OCI-LY3 (cell line): ENCODE measurements around the gene GRAMD1A.

Experiments used
- H2AFZ ChIP-seq: fragments of 200-600, 300-600 bp; shearing (Covaris generic); 2 replicates; pipeline ENCODE4 v1.6.0; 2014; ENCODE audit warnings: antibody characterized with exemption, low read depth, low read length
- H3K27ac ChIP-seq: fragments of 200-600, 300-600 bp; sonication (generic); 2 replicates; pipeline ENCODE4 v1.5.1; 2014; ENCODE audit warnings: mild to moderate bottlenecking, low read length, moderate library complexity, mixed read lengths
- H3K27me3 ChIP-seq: fragments of 200-600, 300-600 bp; sonication (generic); 2 replicates; pipeline ENCODE4 v1.6.1; 2014; ENCODE audit warnings: low read depth, low read length, mixed read lengths
- H3K36me3 ChIP-seq: fragments of 200-600, 300-600 bp; sonication (generic); replicated peaks from 2 replicates; pipeline ENCODE3; 2014; ENCODE audit warnings: low read depth, low read length, mixed read lengths
- H3K4me1 ChIP-seq: fragments of 300-600, 200-600 bp; sonication (generic); 2 replicates; pipeline ENCODE4 v1.6.1; 2014; ENCODE audit warnings: low read length, mixed read lengths
- H3K4me2 ChIP-seq: fragments of 200-600, 300-600 bp; sonication (generic); 2 replicates; pipeline ENCODE4 v1.6.1; 2014; ENCODE audit warnings: low read length, mixed read lengths
- H3K4me3 ChIP-seq: fragments of 300-600, 200-600 bp; sonication (generic); 2 replicates; pipeline ENCODE4 v1.5.1; 2014; ENCODE audit warnings: antibody characterized with exemption, mild to moderate bottlenecking, low read length, moderate library complexity
- H3K79me2 ChIP-seq: fragments of 300-600, 200-600 bp; shearing (Covaris generic); 2 replicates; pipeline ENCODE4 v1.6.1; 2014; ENCODE audit warnings: mild to moderate bottlenecking, low read length, mixed read lengths
- H3K9ac ChIP-seq: fragments of 300-600, 200-600 bp; shearing (Covaris generic); 2 replicates; pipeline ENCODE4 v1.6.0; 2014; ENCODE audit warnings: mild to moderate bottlenecking, low read length, moderate library complexity
- H3K9me3 ChIP-seq: fragments of 200-600, 300-600 bp; shearing (Covaris generic); 2 replicates; pipeline ENCODE4 v1.6.1; 2014; ENCODE audit warnings: low read length, mixed read lengths; ENCODE audit not compliant: insufficient read depth
- H4K20me1 ChIP-seq: fragments of 200-600, 300-600 bp; sonication (generic); 2 replicates; pipeline ENCODE4 v1.6.1; 2016; ENCODE audit warnings: low read length, mixed read lengths; ENCODE audit not compliant: insufficient read depth
- CTCF ChIP-seq: fragments of 200-600, 300-600 bp; sonication (generic); IDR thresholded peaks from 2 replicates; pipeline ENCODE4 v1.5.1; 2014; ENCODE audit warnings: antibody characterized with exemption, low read length, low read depth
- EZH2phosphoT487 ChIP-seq: fragments of 200-600 bp; shearing (Covaris generic); IDR thresholded peaks from 2 replicates; pipeline ENCODE4 v1.6.1; 2018; ENCODE audit warnings: antibody characterized with exemption, mixed run types, low read depth

The GRAMD1A gene

GRCh38 chr19:34960103-34960805 lies 39.9 kb upstream of the GRAMD1A start:
- no peak overlapping the region for H3K9ac ChIP-seq
- peaks cover 9% of the 10 kb centered on the region for H3K4me1 ChIP-seq
- H3K27me3 ChIP-seq, result no peaks in the 10 kb centered on the region
- no peak overlapping the region for H3K4me2 ChIP-seq
- peaks cover 47% of the 10 kb centered on the region for H3K36me3 ChIP-seq
- no peak overlapping the region for H3K4me3 ChIP-seq
- TF ChIP-seq CTCF (no peak), EZH2phosphoT487 (no peak)
- no peaks in the 10 kb centered on the region for H4K20me1 ChIP-seq
- no peak overlapping the region for H2AFZ ChIP-seq
- no peak overlapping the region for H3K27ac ChIP-seq
- peaks cover 29% of the 10 kb centered on the region for H3K9me3 ChIP-seq
- peaks cover 18% of the 10 kb centered on the region for H3K79me2 ChIP-seq

- no peak overlapping the region for H3K4me2 ChIP-seq
- H3K27ac ChIP-seq, result no peak overlapping the region
- no peaks in the 10 kb centered on the region for H4K20me1 ChIP-seq
- H2AFZ ChIP-seq, result no peak overlapping the region
- peaks cover 29% of the 10 kb centered on the region for H3K9me3 ChIP-seq
- peaks cover 9% of the 10 kb centered on the region for H3K4me1 ChIP-seq
- H3K79me2 ChIP-seq, result peaks cover 18% of the 10 kb centered on the region
- no peak overlapping the region for H3K4me3 ChIP-seq
- TF ChIP-seq EZH2phosphoT487, result no peak
- TF ChIP-seq CTCF, result no peak
- H3K36me3 ChIP-seq, result peaks cover 41% of the 10 kb centered on the region
- H3K9ac ChIP-seq, result no peak overlapping the region
- no peaks in the 10 kb centered on the region for H3K27me3 ChIP-seq
These were observed 39.0 kb upstream of the GRAMD1A start for GRCh38 chr19:34960940-34961679.

GRCh38 chr19:34961775-34962686 lies 38.1 kb upstream of the GRAMD1A start:
- H3K4me3 ChIP-seq, result no peak overlapping the region
- H3K27me3 ChIP-seq, result no peaks in the 10 kb centered on the region
- TF ChIP-seq CTCF, result no peak
- no peak for TF ChIP-seq EZH2phosphoT487
- H3K4me1 ChIP-seq, result peaks cover 9% of the 10 kb centered on the region
- no peaks in the 10 kb centered on the region for H4K20me1 ChIP-seq
- no peak overlapping the region for H2AFZ ChIP-seq
- no peak overlapping the region for H3K9ac ChIP-seq
- no peak overlapping the region for H3K27ac ChIP-seq
- H3K4me2 ChIP-seq, result no peak overlapping the region
- H3K36me3 ChIP-seq, result peaks cover 36% of the 10 kb centered on the region
- peaks cover 26% of the 10 kb centered on the region for H3K9me3 ChIP-seq
- peaks cover 18% of the 10 kb centered on the region for H3K79me2 ChIP-seq
